Measurements from ENCODE around the gene LARGE2.

- TF ChIP-seq POLR2AphosphoS5 (IDR thresholded peaks at IDR 0.05), result no peak
- TF ChIP-seq EP300 (conservative IDR thresholded peaks at IDR 0.05; ENCODE audit: poor library complexity, severe bottlenecking), result no peak
- TF ChIP-seq MXI1 (conservative IDR thresholded peaks at IDR 0.05; ENCODE audit: poor library complexity, severe bottlenecking), result no peak
- TF ChIP-seq CTCF (IDR thresholded peaks at IDR 0.05; ENCODE audit: poor library complexity, severe bottlenecking), result no peak
- TF ChIP-seq RAD21 (conservative IDR thresholded peaks at IDR 0.05), result no peak
- no peak for TF ChIP-seq EZH2 (IDR thresholded peaks at IDR 0.05; ENCODE audit: borderline replicate concordance, insufficient read depth, low read length, poor library complexity, severe bottlenecking)
- no peak for TF ChIP-seq REST (IDR thresholded peaks at IDR 0.05; ENCODE audit: borderline replicate concordance)
Measured at GRCh38 chr11:45920531-45921477, 1.7 kb upstream of the LARGE2 start.

Measured in neural cell (in vitro differentiated cells).